GM23338 (cell line): ENCODE data around the gene CYP46A1. TPM values are rescaled to one million over a fixed set of nuclear protein-coding genes. Genes with fewer than 3 reads are reported as not detected.

ENCODE experiments used
- ATAC-seq: fragments of 200-7000 bp; cut with Tn5 transposase; 3 replicates; pipeline ENCODE4 v1.9.1; 2020
- DNase-seq: peaks from one replicate; pipeline ENCODE4 v3.0.0-alpha.2; 2015; ENCODE audit warnings: low spot score
- H2AFZ ChIP-seq: fragments of 200-600 bp; sonication (generic); 2 replicates; pipeline ENCODE4 v1.8.0; 2016; ENCODE audit warnings: antibody characterized with exemption, mild to moderate bottlenecking, moderate library complexity
- H3F3A ChIP-seq: fragments of 200-600 bp; sonication (generic); replicated peaks from 2 replicates; pipeline ENCODE4 v1.8.0; 2017; ENCODE audit warnings: antibody characterized with exemption, mixed run types, low read depth
- H3K27ac ChIP-seq: fragments of 200-600 bp; sonication (generic); 2 replicates; pipeline ENCODE4 v1.6.1; 2016; ENCODE audit warnings: low read depth
- H3K27me3 ChIP-seq: fragments of 200-600 bp; sonication (generic); 2 replicates; pipeline ENCODE4 v1.8.0; 2016; ENCODE audit warnings: mild to moderate bottlenecking, mixed run types, moderate library complexity; ENCODE audit not compliant: insufficient read depth
- H3K36me3 ChIP-seq: fragments of 200-600 bp; sonication (generic); 2 replicates; pipeline ENCODE4 v1.8.0; 2016; ENCODE audit warnings: mild to moderate bottlenecking; ENCODE audit not compliant: insufficient read depth
- H3K4me1 ChIP-seq: fragments of 200-600 bp; sonication (generic); 2 replicates; pipeline ENCODE4 v1.8.0; 2016; ENCODE audit warnings: mild to moderate bottlenecking, moderate library complexity; ENCODE audit not compliant: insufficient read depth
- H3K4me2 ChIP-seq: fragments of 200-600 bp; sonication (generic); 2 replicates; pipeline ENCODE4 v1.7.1; 2017; ENCODE audit warnings: mixed run types
- H3K4me3 ChIP-seq: fragments of 200-600 bp; sonication (generic); 2 replicates; pipeline ENCODE4 v1.6.1; 2016; ENCODE audit warnings: mixed run types
- H3K79me2 ChIP-seq: fragments of 200-600 bp; sonication (generic); replicated peaks from 2 replicates; pipeline ENCODE4 v1.8.0; 2017; ENCODE audit warnings: mild to moderate bottlenecking; ENCODE audit not compliant: insufficient read depth
- H3K9me2 ChIP-seq: fragments of 200-600 bp; sonication (generic); 2 replicates; pipeline ENCODE4 v1.8.0; 2017; ENCODE audit not compliant: insufficient read depth
- H4K20me1 ChIP-seq: fragments of 200-600 bp; sonication (generic); replicated peaks from 2 replicates; pipeline ENCODE4 v1.8.0; 2017; ENCODE audit warnings: mild to moderate bottlenecking; ENCODE audit not compliant: insufficient read depth
- H3K27ac Mint-ChIP-seq: 2 replicates; pipeline ENCODE4 v1.8.0; 2020; ENCODE audit warnings: inconsistent platforms, mild to moderate bottlenecking, moderate library complexity, mixed read lengths
- H3K27me3 Mint-ChIP-seq: 3 replicates; pipeline ENCODE4 v1.8.0; 2022; ENCODE audit warnings: low read depth, mild to moderate bottlenecking, moderate library complexity, mixed read lengths, inconsistent platforms; ENCODE audit not compliant: insufficient read depth, poor library complexity
- H3K36me3 Mint-ChIP-seq: 3 replicates; pipeline ENCODE4 v1.8.0; 2021; ENCODE audit warnings: low read depth, mild to moderate bottlenecking, inconsistent platforms, moderate library complexity, mixed read lengths
- H3K4me1 Mint-ChIP-seq: 3 replicates; pipeline ENCODE4 v1.8.0; 2020; ENCODE audit warnings: mild to moderate bottlenecking, inconsistent platforms, mixed read lengths
- H3K4me3 Mint-ChIP-seq: 3 replicates; pipeline ENCODE4 v1.8.0; 2021; ENCODE audit warnings: moderate library complexity, mild to moderate bottlenecking, inconsistent platforms, mixed read lengths
- H3K9me3 Mint-ChIP-seq: 3 replicates; pipeline ENCODE4 v1.8.0; 2020; ENCODE audit warnings: moderate library complexity, mild to moderate bottlenecking, inconsistent platforms, mixed read lengths
- CREB1 ChIP-seq: fragments of 250-450 bp; sonication (Bioruptor Pico); IDR thresholded peaks from 2 replicates; pipeline ENCODE4 v1.5.0; 2020; ENCODE audit warnings: low read depth, mild to moderate bottlenecking, moderate library complexity
- CTCF ChIP-seq, 2 experiments: fragments of 200-600 bp in 1 of 2; sonication (generic) in 1 of 2; conservative IDR thresholded peaks; 2 replicates each; pipeline versions ENCODE4 v1.5.1 to v1.6.1; 2016 to 2017; ENCODE audit warnings: antibody characterized with exemption in 2 of 2, low read depth in 2 of 2, mild to moderate bottlenecking in 2 of 2, moderate library complexity in 1 of 2
- ETS1 ChIP-seq: IDR thresholded peaks from 2 replicates; pipeline ENCODE4 v1.6.1; 2016; ENCODE audit warnings: antibody characterized with exemption
- EZH2 ChIP-seq: fragments of 200-600 bp; sonication (generic); IDR thresholded peaks from one replicate; pipeline ENCODE4 v1.8.0; 2017; ENCODE audit warnings: antibody characterized with exemption, mild to moderate bottlenecking, low read depth; ENCODE audit not compliant: unreplicated experiment
- EZH2phosphoT487 ChIP-seq: fragments of 200-600 bp; sonication (generic); IDR thresholded peaks from one replicate; pipeline ENCODE4 v1.8.1; 2018; ENCODE audit warnings: antibody characterized with exemption; ENCODE audit not compliant: unreplicated experiment
- JUNB ChIP-seq: IDR thresholded peaks from one replicate; pipeline ENCODE4 v1.6.1; 2016; ENCODE audit warnings: antibody characterized with exemption; ENCODE audit not compliant: unreplicated experiment
- NANOG ChIP-seq: IDR thresholded peaks from 2 replicates; pipeline ENCODE4 v1.6.1; 2016; ENCODE audit warnings: antibody characterized with exemption, borderline replicate concordance
- POLR2AphosphoS5 ChIP-seq: IDR thresholded peaks from 2 replicates; pipeline ENCODE4 v1.6.1; 2016; ENCODE audit warnings: antibody characterized with exemption, low read depth
- STAT1 ChIP-seq: IDR thresholded peaks from one replicate; pipeline ENCODE4 v1.6.1; 2016; ENCODE audit warnings: antibody characterized with exemption; ENCODE audit not compliant: unreplicated experiment
- ZNF114 ChIP-seq: fragments of 250-450 bp; sonication (Bioruptor Pico); IDR thresholded peaks from 2 replicates; pipeline ENCODE4 v1.5.0; 2020; ENCODE audit warnings: mild to moderate bottlenecking, moderate library complexity
- ZNF331 ChIP-seq: fragments of 250-450 bp; sonication (Bioruptor Pico); IDR thresholded peaks from 2 replicates; pipeline ENCODE4 v1.5.0; 2020; ENCODE audit warnings: low read depth, mild to moderate bottlenecking, moderate library complexity
- ZNF462 ChIP-seq: fragments of 250-450 bp; sonication (Bioruptor Pico); IDR thresholded peaks from 2 replicates; pipeline ENCODE4 v1.5.0; 2020; ENCODE audit warnings: mild to moderate bottlenecking, moderate library complexity
- polyA plus RNA-seq: library from polyadenylated mRNA; unstranded; fragments of >200 nt; fragmentation: Nextera tagmentation; extraction: Ambion mirVana; gene quantifications from 2 replicates; pipeline ENCODE4 v1.2.1, GENCODE V29; 2016
- total RNA-seq: library from RNA; depleted of rRNA; stranded (reverse); fragments of >200 nt; shearing (Covaris generic); gene quantifications from 2 replicates; pipeline ENCODE4 v1.2.3, GENCODE V29; 2014
- TF ChIP-seq, protein P1 (sequence below): IDR thresholded peaks from one replicate; pipeline ENCODE4 v1.6.1; 2018; ENCODE audit warnings: antibody characterized with exemption; ENCODE audit not compliant: unreplicated experiment

CYP46A1 gene
- total and polyA plus RNA-seq, 2 experiments from 2014 or later: 0.59 to 0.66 TPM

- no peaks in the 10 kb centered on the region for H3K79me2 ChIP-seq
- Mint-ChIP-seq H3K4me1 (peaks cover 21% of the 10 kb centered on the region), H3K36me3 (no peaks in the 10 kb centered on the region), H3K9me3 (no peaks in the 10 kb centered on the region), H3K27me3 (peaks cover 14% of the 10 kb centered on the region), H3K27ac (no peak overlapping the region), H3K4me3 (no peak overlapping the region)
- no peak overlapping the region for H3K4me3 ChIP-seq
- DNase-seq (no peak), ATAC-seq (no peak)
- H3K9me2 ChIP-seq: no peaks in the 10 kb centered on the region
- H3F3A ChIP-seq: no peaks in the 10 kb centered on the region
- H3K27me3 ChIP-seq: no peaks in the 10 kb centered on the region
- TF ChIP-seq ETS1 (no peak), NANOG (no peak), EZH2phosphoT487 (no peak), ZNF114 (CRISPR knock-in tag) (no peak), ZNF462 (CRISPR knock-in tag) (no peak), EZH2 (no peak), JUNB (no peak), ZNF331 (CRISPR knock-in tag) (no peak), CREB1 (CRISPR knock-in tag) (no peak), STAT1 (no peak), POLR2AphosphoS5 (no peak), CTCF (conservative IDR thresholded peaks at IDR 0.05; ENCODE audit: low read depth in 2 of 2) (no peak)
- TF ChIP-seq, protein P1, sequence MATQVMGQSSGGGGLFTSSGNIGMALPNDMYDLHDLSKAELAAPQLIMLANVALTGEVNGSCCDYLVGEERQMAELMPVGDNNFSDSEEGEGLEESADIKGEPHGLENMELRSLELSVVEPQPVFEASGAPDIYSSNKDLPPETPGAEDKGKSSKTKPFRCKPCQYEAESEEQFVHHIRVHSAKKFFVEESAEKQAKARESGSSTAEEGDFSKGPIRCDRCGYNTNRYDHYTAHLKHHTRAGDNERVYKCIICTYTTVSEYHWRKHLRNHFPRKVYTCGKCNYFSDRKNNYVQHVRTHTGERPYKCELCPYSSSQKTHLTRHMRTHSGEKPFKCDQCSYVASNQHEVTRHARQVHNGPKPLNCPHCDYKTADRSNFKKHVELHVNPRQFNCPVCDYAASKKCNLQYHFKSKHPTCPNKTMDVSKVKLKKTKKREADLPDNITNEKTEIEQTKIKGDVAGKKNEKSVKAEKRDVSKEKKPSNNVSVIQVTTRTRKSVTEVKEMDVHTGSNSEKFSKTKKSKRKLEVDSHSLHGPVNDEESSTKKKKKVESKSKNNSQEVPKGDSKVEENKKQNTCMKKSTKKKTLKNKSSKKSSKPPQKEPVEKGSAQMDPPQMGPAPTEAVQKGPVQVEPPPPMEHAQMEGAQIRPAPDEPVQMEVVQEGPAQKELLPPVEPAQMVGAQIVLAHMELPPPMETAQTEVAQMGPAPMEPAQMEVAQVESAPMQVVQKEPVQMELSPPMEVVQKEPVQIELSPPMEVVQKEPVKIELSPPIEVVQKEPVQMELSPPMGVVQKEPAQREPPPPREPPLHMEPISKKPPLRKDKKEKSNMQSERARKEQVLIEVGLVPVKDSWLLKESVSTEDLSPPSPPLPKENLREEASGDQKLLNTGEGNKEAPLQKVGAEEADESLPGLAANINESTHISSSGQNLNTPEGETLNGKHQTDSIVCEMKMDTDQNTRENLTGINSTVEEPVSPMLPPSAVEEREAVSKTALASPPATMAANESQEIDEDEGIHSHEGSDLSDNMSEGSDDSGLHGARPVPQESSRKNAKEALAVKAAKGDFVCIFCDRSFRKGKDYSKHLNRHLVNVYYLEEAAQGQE: no peak
- no peak overlapping the region for H3K27ac ChIP-seq
- H3K36me3 ChIP-seq: no peaks in the 10 kb centered on the region
- no peak overlapping the region for H2AFZ ChIP-seq
- peaks cover 7% of the 10 kb centered on the region; the same call in 1 of the 2 replicates for H3K4me1 ChIP-seq
- H4K20me1 ChIP-seq: no peaks in the 10 kb centered on the region
- no peak overlapping the region for H3K4me2 ChIP-seq
Measured at GRCh38 chr14:99750746-99751450, 66.8 kb downstream of the CYP46A1 start.
